Natural killer cell (primary cell): ENCODE data around the gene HOXC6. TPM values are rescaled to one million over a fixed set of nuclear protein-coding genes. Genes with fewer than 3 reads are reported as not detected.

Source experiments
- ATAC-seq, 3 donors: fragments of 150-1000 bp in 2 of 3; fragments of 200-7000 bp in 1 of 3; cut with Tn5 transposase; 1 replicate in 1 of 3; 2 replicates in 2 of 3; pipeline ENCODE4 v1.10.0; 2021; ENCODE audit warnings: mild to moderate bottlenecking in 2 of 3, moderate library complexity in 2 of 3
- DNase-seq, 2 donors: peaks; one replicate each; pipeline versions ENCODE4 v3.0.0 to v3.0.0-alpha.2; 2013 to 2021; ENCODE audit warnings: mixed read lengths in 1 of 2
- H3K27ac ChIP-seq: one replicate; pipeline ENCODE4 v1.5.1; 2013; ENCODE audit warnings: mild to moderate bottlenecking, low read length
- H3K27me3 ChIP-seq: one replicate; pipeline ENCODE4 v1.6.1; 2013; ENCODE audit warnings: low read length; ENCODE audit not compliant: control insufficient read depth, insufficient read depth
- H3K36me3 ChIP-seq: one replicate; pipeline ENCODE4 v1.6.1; 2013; ENCODE audit warnings: low read length; ENCODE audit not compliant: control insufficient read depth, insufficient read depth
- H3K4me1 ChIP-seq: one replicate; pipeline ENCODE4 v1.6.1; 2013; ENCODE audit warnings: low read length; ENCODE audit not compliant: control insufficient read depth, insufficient read depth
- H3K4me3 ChIP-seq: one replicate; pipeline ENCODE4 v1.5.1; 2013; ENCODE audit warnings: low read length
- H3K9me3 ChIP-seq: one replicate; pipeline ENCODE4 v1.6.1; 2013; ENCODE audit warnings: low read length; ENCODE audit not compliant: control insufficient read depth, insufficient read depth
- H3K27ac Mint-ChIP-seq, 2 donors: one replicate each; pipeline ENCODE4 v1.8.0; 2022; ENCODE audit warnings: mild to moderate bottlenecking in 2 of 2, mixed read lengths in 2 of 2, moderate library complexity in 1 of 2
- H3K27me3 Mint-ChIP-seq, 2 donors: one replicate each; pipeline ENCODE4 v1.8.0; 2022; ENCODE audit warnings: low read depth in 2 of 2, mixed read lengths in 2 of 2
- H3K36me3 Mint-ChIP-seq: one replicate; pipeline ENCODE4 v1.8.0; 2022; ENCODE audit warnings: mixed read lengths
- H3K4me1 Mint-ChIP-seq, 2 donors: one replicate each; pipeline ENCODE4 v1.8.0; 2022; ENCODE audit warnings: mixed read lengths in 2 of 2
- H3K4me3 Mint-ChIP-seq: one replicate; pipeline ENCODE4 v1.8.0; 2022; ENCODE audit warnings: mild to moderate bottlenecking, moderate library complexity, mixed read lengths
- H3K9me3 Mint-ChIP-seq, 2 donors: one replicate each; pipeline ENCODE4 v1.8.0; 2022; ENCODE audit warnings: mixed read lengths in 2 of 2
- CTCF ChIP-seq: fragments of 200-600 bp; IDR thresholded peaks from one replicate; pipeline ENCODE4 v1.8.0; 2022; ENCODE audit warnings: antibody characterized with exemption
- WGBS: methylation state at CpG from one replicate; pipeline ENCODE4 v1.1.7; 2013; ENCODE audit warnings: missing lambda C conversion rate; ENCODE audit not compliant: insufficient coverage; 5-methylcytosine and 5-hydroxymethylcytosine counted together
- intact Hi-C: fragments of 100-400 bp; cut with micrococcal nuclease; formaldehyde crosslinking; loops from one replicate; pipeline ENCODE4 v1.14.2; 2022
- total RNA-seq, 4 donors: library from RNA; stranded (reverse); fragments of 120-200 nt in 1 of 4; gene quantifications; one replicate each; pipeline versions ENCODE4 v1.2.3 to v1.2.4, GENCODE V29; 2013 to 2022

HOXC6 gene
- total RNA-seq, 3 donors from 2014 or later (not counting 1 experiment from before 2014, with no cell fraction given) = not detected

DNA sequence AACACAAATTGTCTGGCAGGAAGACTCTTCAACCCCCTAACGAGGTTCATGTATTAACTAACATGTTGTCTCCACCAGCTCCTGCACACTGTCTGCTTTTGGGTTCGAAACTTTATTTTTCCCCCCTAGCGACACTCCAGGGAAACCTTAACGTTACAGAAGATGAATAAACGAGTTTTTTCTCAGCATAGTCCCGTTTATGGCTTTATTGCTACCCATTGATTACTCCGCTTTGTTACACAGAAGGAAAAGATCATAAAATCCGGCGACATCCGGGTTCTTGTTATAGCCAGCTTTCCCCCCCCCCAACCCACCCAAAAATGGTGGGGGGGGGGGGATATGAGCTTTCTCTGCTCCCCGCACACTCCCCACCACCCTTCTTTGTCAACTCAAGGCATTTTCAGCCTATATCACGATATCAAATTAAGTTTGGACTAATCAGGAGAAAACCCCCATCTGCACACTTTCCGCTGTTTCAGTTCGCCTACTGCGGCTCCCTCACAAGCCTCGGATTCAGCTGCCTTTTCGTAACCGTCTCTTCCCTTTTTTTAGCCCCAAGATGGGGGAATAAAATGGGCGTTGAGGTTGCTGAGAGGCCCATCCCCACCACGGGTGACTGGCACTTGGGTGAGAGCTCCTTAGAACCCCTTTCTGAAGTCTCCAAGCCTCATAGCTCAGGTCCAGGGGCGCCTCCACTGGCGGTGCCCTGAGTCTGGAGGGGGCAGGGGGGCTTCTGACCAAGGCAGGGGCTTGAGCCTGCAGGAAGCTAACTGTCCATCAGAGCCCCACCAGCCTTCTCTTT is 1.4 kb upstream of the HOXC6 start:
- H3K4me3 Mint-ChIP-seq = no peak overlapping the region
- no peak overlapping the region for H3K27ac ChIP-seq

DNA sequence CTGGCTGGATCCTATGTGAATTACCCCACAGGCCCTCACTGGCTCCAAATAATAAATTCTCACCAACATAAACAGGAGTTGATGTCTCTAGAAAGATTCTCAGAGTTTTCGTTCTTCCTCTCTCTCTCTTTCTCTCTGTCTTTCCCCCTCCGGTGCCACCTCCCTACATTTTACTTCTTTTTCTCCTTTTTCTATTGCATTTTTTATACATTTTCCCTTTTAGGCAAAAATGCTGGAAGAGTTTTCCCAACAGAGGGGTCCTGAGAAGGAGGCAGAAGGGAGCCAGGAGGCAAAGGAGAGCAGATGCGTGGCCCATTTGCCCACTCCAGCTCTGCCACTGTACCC is 826 bp upstream of the HOXC6 start:
- WGBS = 59% methylated on average over 3 of the region's 3 CpGs
- Histone ChIP-seq H3K4me1 (peaks cover 3% of the 10 kb centered on the region), H3K9me3 (peaks cover 2% of the 10 kb centered on the region), H3K27ac (no peak overlapping the region), H3K27me3 (peaks cover 80% of the 10 kb centered on the region), H3K4me3 (no peak overlapping the region), H3K36me3 (no peaks in the 10 kb centered on the region)
- no peak overlapping the region for H3K27ac Mint-ChIP-seq
- peaks cover 78 to 91% of the 10 kb centered on the region in 2 donors for H3K27me3 Mint-ChIP-seq
- ATAC-seq (no peak), DNase-seq (no peak)
- no peaks in the 10 kb centered on the region for H3K9me3 Mint-ChIP-seq
- intact Hi-C loops = no loop called here
- H3K4me1 Mint-ChIP-seq = peaks cover 0 to 6% of the 10 kb centered on the region in 2 donors
- TF ChIP-seq CTCF = no peak
- H3K4me3 Mint-ChIP-seq = no peak overlapping the region
- no peaks in the 10 kb centered on the region for H3K36me3 Mint-ChIP-seq

More for the DNA sequence above, 1.4 kb upstream of the HOXC6 start:
- Histone ChIP-seq H3K36me3 (no peaks in the 10 kb centered on the region), H3K9me3 (no peaks in the 10 kb centered on the region), H3K4me1 (peaks cover 3% of the 10 kb centered on the region), H3K27me3 (peaks cover 78% of the 10 kb centered on the region), H3K4me3 (no peak overlapping the region)
- H3K4me1 Mint-ChIP-seq = peaks cover 0 to 4% of the 10 kb centered on the region in 2 donors
- no peaks in the 10 kb centered on the region for H3K9me3 Mint-ChIP-seq
- no peak for DNase-seq
- H3K27ac Mint-ChIP-seq = no peak overlapping the region
- H3K36me3 Mint-ChIP-seq = no peaks in the 10 kb centered on the region
- 13% methylated on average over 18 of the region's 22 CpGs for WGBS
- H3K27me3 Mint-ChIP-seq = peaks cover 78 to 87% of the 10 kb centered on the region in 2 donors
- intact Hi-C loops = no loop called here
- no peak for ATAC-seq
- no peak for TF ChIP-seq CTCF

DNA sequence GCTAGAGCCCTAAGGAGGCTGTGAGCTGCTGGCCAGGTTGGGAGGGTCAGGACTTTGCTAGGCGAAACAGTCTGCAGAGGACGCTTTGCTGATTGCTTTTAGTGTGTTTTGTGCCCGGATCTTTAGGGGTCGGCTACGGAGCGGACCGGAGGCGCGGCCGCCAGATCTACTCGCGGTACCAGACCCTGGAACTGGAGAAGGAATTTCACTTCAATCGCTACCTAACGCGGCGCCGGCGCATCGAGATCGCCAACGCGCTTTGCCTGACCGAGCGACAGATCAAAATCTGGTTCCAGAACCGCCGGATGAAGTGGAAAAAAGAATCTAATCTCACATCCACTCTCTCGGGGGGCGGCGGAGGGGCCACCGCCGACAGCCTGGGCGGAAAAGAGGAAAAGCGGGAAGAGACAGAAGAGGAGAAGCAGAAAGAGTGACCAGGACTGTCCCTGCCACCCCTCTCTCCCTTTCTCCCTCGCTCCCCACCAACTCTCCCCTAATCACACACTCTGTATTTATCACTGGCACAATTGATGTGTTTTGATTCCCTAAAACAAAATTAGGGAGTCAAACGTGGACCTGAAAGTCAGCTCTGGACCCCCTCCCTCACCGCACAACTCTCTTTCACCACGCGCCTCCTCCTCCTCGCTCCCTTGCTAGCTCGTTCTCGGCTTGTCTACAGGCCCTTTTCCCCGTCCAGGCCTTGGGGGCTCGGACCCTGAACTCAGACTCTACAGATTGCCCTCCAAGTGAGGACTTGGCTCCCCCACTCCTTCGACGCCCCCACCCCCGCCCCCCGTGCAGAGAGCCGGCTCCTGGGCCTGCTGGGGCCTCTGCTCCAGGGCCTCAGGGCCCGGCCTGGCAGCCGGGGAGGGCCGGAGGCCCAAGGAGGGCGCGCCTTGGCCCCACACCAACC is 1.5 kb downstream of the HOXC6 start:
- Mint-ChIP-seq H3K27ac (no peak overlapping the region), H3K36me3 (no peaks in the 10 kb centered on the region), H3K9me3 (peaks cover 0 to 2% of the 10 kb centered on the region in 2 donors), H3K4me3 (no peak overlapping the region), H3K27me3 (peaks cover 77 to 93% of the 10 kb centered on the region in 2 donors), H3K4me1 (peaks cover 19 to 27% of the 10 kb centered on the region in 2 donors)
- peaks cover 9% of the 10 kb centered on the region for H3K9me3 ChIP-seq
- H3K4me1 ChIP-seq = peaks cover 26% of the 10 kb centered on the region
- DNase-seq (no peak), ATAC-seq (no peak)
- no peaks in the 10 kb centered on the region for H3K36me3 ChIP-seq
- intact Hi-C loops = loop anchor here (5.0 to 10.0 kb wide), 2 partner anchors 32 to 55 kb away; no protein-coding TSS in a partner anchor
- WGBS = 22% methylated on average over 44 of the region's 53 CpGs
- H3K27ac ChIP-seq = no peak overlapping the region
- no peak overlapping the region for H3K4me3 ChIP-seq
- H3K27me3 ChIP-seq = peaks cover 82% of the 10 kb centered on the region
- no peak for TF ChIP-seq CTCF
